ENCODE measurements around the gene LTO1.
A peak's percentile ranks its signal among the peaks of the same experiment; 100 is the strongest.

Gene LTO1

GRCh38 chr11:69662806-69663205 is 12.3 kb downstream of the LTO1 start:
- no peak overlapping the region for H3K9ac ChIP-seq (ENCODE audit: low read length)
- H3K36me3 ChIP-seq (ENCODE audit: control insufficient read depth, insufficient read depth, low read length) = peaks cover 21% of the 10 kb centered on the region
- no peaks in the 10 kb centered on the region for H3K27me3 ChIP-seq (ENCODE audit: control insufficient read depth, insufficient read depth, low read length)
- H3K9me3 ChIP-seq (ENCODE audit: control insufficient read depth, insufficient read depth, low read depth, low read length) = no peaks in the 10 kb centered on the region
- no peak overlapping the region for H3K27ac ChIP-seq (ENCODE audit: low read depth, low read length)
- peaks cover 12% of the 10 kb centered on the region for H3K4me1 ChIP-seq (ENCODE audit: control insufficient read depth, insufficient read depth, low read length)
- no peak overlapping the region for H3K4me3 ChIP-seq (ENCODE audit: low read depth, low read length)

- Histone ChIP-seq H3K27ac (ENCODE audit: low read depth, low read length) (no peak overlapping the region), H3K9ac (ENCODE audit: low read length) (no peak overlapping the region), H3K4me1 (ENCODE audit: control insufficient read depth, insufficient read depth, low read length) (peaks cover 19% of the 10 kb centered on the region), H3K9me3 (ENCODE audit: control insufficient read depth, insufficient read depth, low read depth, low read length) (no peaks in the 10 kb centered on the region), H3K27me3 (ENCODE audit: control insufficient read depth, insufficient read depth, low read length) (no peaks in the 10 kb centered on the region), H3K36me3 (ENCODE audit: control insufficient read depth, insufficient read depth, low read length) (peaks cover 21% of the 10 kb centered on the region), H3K4me3 (ENCODE audit: low read depth, low read length) (no peak overlapping the region)
Observed at GRCh38 chr11:69662021-69662698, 13.0 kb downstream of the LTO1 start.

DNA sequence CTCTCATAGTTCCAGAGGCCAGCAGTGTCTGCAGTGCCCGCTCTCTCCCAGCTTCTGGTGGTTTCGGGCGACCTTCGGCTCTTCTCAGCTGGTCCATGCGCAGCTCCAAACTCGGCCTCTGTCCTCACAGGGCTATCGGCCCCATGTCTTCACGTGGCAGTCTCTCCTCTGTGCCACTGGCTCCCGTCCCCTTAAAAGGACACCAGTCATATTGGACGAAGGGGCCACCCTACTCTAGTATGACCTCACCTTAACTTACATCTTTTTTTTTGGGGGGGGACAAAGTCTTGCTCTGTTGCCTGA is 13.8 kb downstream of the LTO1 start:
- Histone ChIP-seq H3K4me3 (ENCODE audit: low read depth, low read length) (no peak overlapping the region), H3K36me3 (ENCODE audit: control insufficient read depth, insufficient read depth, low read length) (peaks cover 21% of the 10 kb centered on the region), H3K27me3 (ENCODE audit: control insufficient read depth, insufficient read depth, low read length) (no peaks in the 10 kb centered on the region), H3K9ac (ENCODE audit: low read length) (no peak overlapping the region), H3K9me3 (ENCODE audit: control insufficient read depth, insufficient read depth, low read depth, low read length) (no peaks in the 10 kb centered on the region), H3K4me1 (ENCODE audit: control insufficient read depth, insufficient read depth, low read length) (peaks cover 21% of the 10 kb centered on the region), H3K27ac (ENCODE audit: low read depth, low read length) (no peak overlapping the region)

DNA sequence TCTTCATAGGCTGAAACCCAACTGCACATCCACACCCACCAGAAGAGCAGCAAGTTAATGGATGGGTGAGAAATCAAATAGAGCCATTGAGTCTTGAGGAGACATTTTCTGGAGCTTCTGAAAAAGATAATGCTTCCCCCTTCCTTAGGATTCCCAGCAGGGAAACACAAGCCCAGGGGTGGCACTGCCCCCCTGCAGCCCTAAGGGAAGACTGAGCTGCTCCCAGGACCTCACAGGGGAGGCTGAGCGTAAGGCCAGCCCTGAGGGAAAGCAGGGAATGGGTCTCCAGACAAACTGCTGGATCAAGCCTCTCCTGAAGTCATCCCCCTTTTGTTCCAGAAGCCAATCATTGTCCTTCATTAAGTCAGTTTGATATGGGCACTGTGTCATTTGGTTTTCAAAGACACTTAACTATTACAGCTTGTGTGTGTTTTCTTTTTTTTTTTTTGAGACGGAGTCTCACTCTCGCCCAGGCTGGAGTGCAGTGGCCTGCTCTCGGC is 15.1 kb downstream of the LTO1 start:
- no peak overlapping the region for H3K4me3 ChIP-seq (ENCODE audit: low read depth, low read length)
- H3K4me1 ChIP-seq (ENCODE audit: control insufficient read depth, insufficient read depth, low read length) = peaks cover 21% of the 10 kb centered on the region
- H3K9ac ChIP-seq (ENCODE audit: low read length) = no peak overlapping the region
- peaks cover 14% of the 10 kb centered on the region for H3K36me3 ChIP-seq (ENCODE audit: control insufficient read depth, insufficient read depth, low read length)
- no peaks in the 10 kb centered on the region for H3K27me3 ChIP-seq (ENCODE audit: control insufficient read depth, insufficient read depth, low read length)
- no peaks in the 10 kb centered on the region for H3K9me3 ChIP-seq (ENCODE audit: control insufficient read depth, insufficient read depth, low read depth, low read length)
- no peak overlapping the region for H3K27ac ChIP-seq (ENCODE audit: low read depth, low read length)

DNA sequence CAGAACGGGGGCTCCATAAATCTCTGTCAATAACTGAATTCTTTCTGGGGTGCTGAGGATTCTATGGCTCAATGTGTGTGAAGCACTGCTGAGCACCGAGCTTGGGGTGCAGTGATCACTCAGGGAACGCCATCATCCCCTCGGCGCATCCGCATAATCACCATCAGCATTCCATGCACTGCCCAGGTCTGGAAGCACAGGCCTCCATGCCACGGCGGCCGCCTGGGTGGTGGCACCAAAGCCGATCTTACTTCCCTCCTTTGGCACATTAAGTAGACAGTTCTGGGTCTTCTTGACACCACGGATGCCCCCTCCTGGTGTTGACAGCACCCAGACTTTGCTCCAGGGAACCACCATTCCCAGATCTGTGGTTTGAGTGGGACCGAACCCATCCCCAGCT is 15.6 kb downstream of the LTO1 start:
- Histone ChIP-seq H3K36me3 (ENCODE audit: control insufficient read depth, insufficient read depth, low read length) (peaks cover 11% of the 10 kb centered on the region), H3K27me3 (ENCODE audit: control insufficient read depth, insufficient read depth, low read length) (no peaks in the 10 kb centered on the region), H3K27ac (ENCODE audit: low read depth, low read length) (no peak overlapping the region), H3K4me3 (ENCODE audit: low read depth, low read length) (no peak overlapping the region), H3K9me3 (ENCODE audit: control insufficient read depth, insufficient read depth, low read depth, low read length) (no peaks in the 10 kb centered on the region), H3K9ac (ENCODE audit: low read length) (no peak overlapping the region), H3K4me1 (ENCODE audit: control insufficient read depth, insufficient read depth, low read length) (peaks cover 21% of the 10 kb centered on the region)

GRCh38 chr11:69658626-69659450 is 16.3 kb downstream of the LTO1 start:
- Histone ChIP-seq H3K27me3 (ENCODE audit: control insufficient read depth, insufficient read depth, low read length) (no peaks in the 10 kb centered on the region), H3K36me3 (ENCODE audit: control insufficient read depth, insufficient read depth, low read length) (peaks cover 11% of the 10 kb centered on the region), H3K4me3 (ENCODE audit: low read depth, low read length) (no peak overlapping the region), H3K4me1 (ENCODE audit: control insufficient read depth, insufficient read depth, low read length) (peaks cover 21% of the 10 kb centered on the region), H3K27ac (ENCODE audit: low read depth, low read length) (peak overlapping the region; percentile 79; the same call in 1 of the 2 replicates), H3K9me3 (ENCODE audit: control insufficient read depth, insufficient read depth, low read depth, low read length) (no peaks in the 10 kb centered on the region), H3K9ac (ENCODE audit: low read length) (peak overlapping the region; percentile 71)

GRCh38 chr11:69657911-69658625 is 17.1 kb downstream of the LTO1 start:
- Histone ChIP-seq H3K4me3 (ENCODE audit: low read depth, low read length) (no peak overlapping the region), H3K27me3 (ENCODE audit: control insufficient read depth, insufficient read depth, low read length) (no peaks in the 10 kb centered on the region), H3K9me3 (ENCODE audit: control insufficient read depth, insufficient read depth, low read depth, low read length) (no peaks in the 10 kb centered on the region), H3K4me1 (ENCODE audit: control insufficient read depth, insufficient read depth, low read length) (peaks cover 21% of the 10 kb centered on the region), H3K9ac (ENCODE audit: low read length) (peak overlapping the region; percentile 71), H3K36me3 (ENCODE audit: control insufficient read depth, insufficient read depth, low read length) (peaks cover 16% of the 10 kb centered on the region), H3K27ac (ENCODE audit: low read depth, low read length) (peak overlapping the region; percentile 79; the same call in 1 of the 2 replicates)

DNA sequence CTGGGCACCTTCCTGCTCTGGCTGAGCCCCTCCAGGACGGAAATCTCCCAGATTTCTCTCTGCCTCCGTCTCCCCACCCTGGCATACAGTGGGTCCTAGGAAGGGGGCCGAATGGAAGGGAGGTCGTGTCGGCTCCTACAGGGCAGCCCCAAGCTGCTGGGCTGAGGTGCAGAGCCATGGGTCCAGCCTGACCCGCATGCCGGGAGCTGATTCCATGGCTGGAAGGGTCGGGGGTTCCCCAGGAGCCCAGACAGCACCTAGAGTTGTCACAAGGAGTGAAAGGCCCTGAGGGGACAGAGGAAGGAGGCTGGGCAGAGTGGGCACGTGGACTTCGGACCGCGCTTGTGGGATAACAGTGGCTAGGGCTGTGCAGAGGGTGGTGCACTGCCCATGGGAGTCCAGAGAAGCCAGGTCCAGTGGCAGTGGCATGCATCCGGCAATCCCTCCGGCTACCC is 17.7 kb downstream of the LTO1 start:
- H3K4me3 ChIP-seq (ENCODE audit: low read depth, low read length) = no peak overlapping the region
- peaks cover 22% of the 10 kb centered on the region for H3K36me3 ChIP-seq (ENCODE audit: control insufficient read depth, insufficient read depth, low read length)
- H3K9me3 ChIP-seq (ENCODE audit: control insufficient read depth, insufficient read depth, low read depth, low read length) = no peaks in the 10 kb centered on the region
- H3K27me3 ChIP-seq (ENCODE audit: control insufficient read depth, insufficient read depth, low read length) = no peaks in the 10 kb centered on the region
- H3K4me1 ChIP-seq (ENCODE audit: control insufficient read depth, insufficient read depth, low read length) = peaks cover 21% of the 10 kb centered on the region
- peak overlapping the region; percentile 60; the same call in 1 of the 2 replicates for H3K27ac ChIP-seq (ENCODE audit: low read depth, low read length)
- H3K9ac ChIP-seq (ENCODE audit: low read length) = peak overlapping the region; percentile 57

DNA sequence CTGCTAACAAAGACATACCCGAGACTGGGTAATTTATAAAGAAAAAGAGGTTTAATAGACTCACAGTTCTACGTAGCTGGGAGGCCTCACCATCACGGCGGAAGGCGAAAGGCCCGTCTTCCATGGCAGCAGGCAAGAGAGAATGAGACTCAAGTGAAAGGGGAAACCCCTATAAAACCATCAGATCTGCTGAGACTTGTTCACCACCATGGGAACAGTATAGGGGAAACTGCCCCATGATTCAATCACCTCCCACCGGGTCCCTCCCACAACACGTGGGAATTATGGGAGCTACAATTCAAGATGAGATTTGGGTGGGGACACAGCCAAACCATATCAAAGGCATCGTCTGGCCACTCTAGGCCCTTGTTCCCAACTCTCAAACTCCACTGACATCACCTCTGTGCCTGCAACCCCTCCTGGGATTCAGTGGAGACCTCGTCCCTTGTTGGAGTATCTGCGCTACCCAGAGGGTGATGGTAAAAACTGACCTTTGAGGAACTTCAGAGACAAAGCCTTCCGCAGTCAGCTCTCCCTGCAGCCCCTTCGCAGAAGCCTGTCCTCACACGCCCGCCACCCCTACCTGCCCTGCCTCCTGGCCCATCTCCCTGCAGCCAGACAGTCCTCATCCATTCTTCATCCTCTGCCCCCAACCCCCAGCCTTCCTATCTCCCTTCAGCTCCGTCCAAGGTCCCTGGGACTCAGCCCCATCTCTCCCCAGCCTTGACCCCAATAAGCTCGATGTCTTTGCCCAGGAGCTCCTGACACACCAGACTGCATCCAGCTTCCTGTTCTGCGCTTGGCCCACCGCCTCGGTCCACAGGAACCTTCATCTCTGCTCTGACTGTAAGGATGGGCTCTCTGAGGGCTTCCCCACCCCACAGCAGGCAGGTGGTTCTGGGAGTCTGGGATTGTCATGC is 18.4 kb downstream of the LTO1 start:
- Histone ChIP-seq H3K9ac (ENCODE audit: low read length) (peak overlapping the region; percentile 57), H3K27ac (ENCODE audit: low read depth, low read length) (no peak overlapping the region), H3K27me3 (ENCODE audit: control insufficient read depth, insufficient read depth, low read length) (no peaks in the 10 kb centered on the region), H3K4me1 (ENCODE audit: control insufficient read depth, insufficient read depth, low read length) (peaks cover 21% of the 10 kb centered on the region), H3K9me3 (ENCODE audit: control insufficient read depth, insufficient read depth, low read depth, low read length) (no peaks in the 10 kb centered on the region), H3K4me3 (ENCODE audit: low read depth, low read length) (no peak overlapping the region), H3K36me3 (ENCODE audit: control insufficient read depth, insufficient read depth, low read length) (peaks cover 29% of the 10 kb centered on the region)

Measured in HUES6 (cell line).